Esophagus squamous epithelium (tissue), 5 donors: ENCODE measurements around the gene ATP9B. TPM values are rescaled to one million over a fixed set of nuclear protein-coding genes. Genes with fewer than 3 reads are reported as not detected.

ENCODE experiments used
- DNase-seq: peaks from one replicate; lab custom pipeline; 2025; lab: John Stamatoyannopoulos, UW
- H3K27ac ChIP-seq, 4 donors: fragments of 200-600 bp; sonication (generic); one replicate each; pipeline ENCODE4 v1.5.1; 2016 to 2019; ENCODE audit warnings: mild to moderate bottlenecking in 1 of 4
- H3K27me3 ChIP-seq, 4 donors: fragments of 200-600 bp; sonication (generic); 1 replicate in 3 of 4; 2 replicates in 1 of 4; pipeline versions ENCODE4 v1.5.1 to v1.6.0; 2017 to 2021; ENCODE audit warnings: antibody characterized with exemption in 1 of 4
- H3K36me3 ChIP-seq, 3 donors: fragments of 200-600 bp; sonication (generic); one replicate each; pipeline ENCODE4 v1.5.1; 2016 to 2019
- H3K4me1 ChIP-seq, 3 donors: fragments of 200-600 bp; sonication (generic); one replicate each; pipeline ENCODE4 v1.5.1; 2017 to 2019
- H3K4me3 ChIP-seq, 4 donors: fragments of 200-600 bp; sonication (generic); 1 replicate in 3 of 4; 2 replicates in 1 of 4; pipeline ENCODE4 v1.5.1; 2016 to 2019; ENCODE audit warnings: mild to moderate bottlenecking in 2 of 4, moderate library complexity in 1 of 4
- H3K9me3 ChIP-seq, 3 donors: fragments of 200-600 bp; sonication (generic); one replicate each; pipeline ENCODE4 v1.5.1; 2016 to 2019
- CTCF ChIP-seq, 6 experiments: fragments of 450-650 bp in 4 of 6; fragments of 200-600 bp in 2 of 6; sonication (generic) in 2 of 6; IDR thresholded peaks; one replicate each; pipeline ENCODE4 v1.5.1; 2016 to 2019; ENCODE audit warnings: antibody characterized with exemption in 6 of 6, mild to moderate bottlenecking in 4 of 6, moderate library complexity in 4 of 6
- POLR2A ChIP-seq, 4 donors: fragments of 450-650 bp; IDR thresholded peaks; one replicate each; pipeline ENCODE4 v1.6.1; 2017; ENCODE audit warnings: antibody characterized with exemption in 4 of 4, mild to moderate bottlenecking in 4 of 4, moderate library complexity in 3 of 4
- WGBS, 2 donors: methylation state at CpG; one replicate each; pipeline ENCODE4 v1.1.5; 2018; 5-methylcytosine and 5-hydroxymethylcytosine counted together
- intact Hi-C: fragments of 100-400 bp; cut with DNase I; formaldehyde crosslinking; loops from one replicate; pipeline ENCODE4 v1.15.0; 2022
- total RNA-seq, 4 donors: library from RNA; depleted of rRNA; stranded (reverse); fragments of >200 nt; gene quantifications; one replicate each; pipeline ENCODE4 v1.1.0, GENCODE V29; 2016
- donor health status: DM: yes; HTN: yes; CAD: no.

The ATP9B gene
- total RNA-seq, 4 donors from 2014 or later, result 12.9 to 46.7 (median 22.0) TPM

- no peak for DNase-seq
- 67 to 88% methylated on average over 1 to 4 of the region's 8 CpGs for WGBS, 2 donors
- H3K27me3 ChIP-seq, result peaks cover 0 to 5% (median 0%) of the 10 kb centered on the region in 4 donors
- H3K36me3 ChIP-seq, result no peaks in the 10 kb centered on the region
- no peak overlapping the region for H3K4me3 ChIP-seq
- intact Hi-C loops, result no loop called here
- no peak overlapping the region for H3K27ac ChIP-seq
- TF ChIP-seq POLR2A (IDR thresholded peaks at IDR 0.05) (no peak), CTCF (IDR thresholded peaks at IDR 0.05) (no peak)
- H3K4me1 ChIP-seq, result no peaks in the 10 kb centered on the region
- no peaks in the 10 kb centered on the region for H3K9me3 ChIP-seq
These were observed 21.0 kb upstream of the ATP9B start for GRCh38 chr18:79048245-79048632.

- WGBS, 2 donors, result 86 to 91% methylated on average over 3 of the region's 3 CpGs
- H3K4me3 ChIP-seq, result no peak overlapping the region
- H3K9me3 ChIP-seq, result no peaks in the 10 kb centered on the region
- peaks cover 0 to 4% (median 0%) of the 10 kb centered on the region in 4 donors for H3K27me3 ChIP-seq
- H3K4me1 ChIP-seq, result no peaks in the 10 kb centered on the region
- TF ChIP-seq POLR2A (IDR thresholded peaks at IDR 0.05) (no peak), CTCF (IDR thresholded peaks at IDR 0.05) (no peak)
- no peak for DNase-seq
- intact Hi-C loops, result no loop called here
- no peaks in the 10 kb centered on the region for H3K36me3 ChIP-seq
- H3K27ac ChIP-seq, result no peak overlapping the region
These were observed 19.7 kb upstream of the ATP9B start for GRCh38 chr18:79049506-79049905.

GRCh38 chr18:79050005-79050404 is 19.2 kb upstream of the ATP9B start:
- 64 to 92% methylated on average over 3 to 5 of the region's 5 CpGs for WGBS, 2 donors
- Histone ChIP-seq H3K4me3 (no peak overlapping the region), H3K9me3 (no peaks in the 10 kb centered on the region), H3K27me3 (peaks cover 0 to 9% (median 0%) of the 10 kb centered on the region in 4 donors), H3K4me1 (no peaks in the 10 kb centered on the region), H3K27ac (no peak overlapping the region), H3K36me3 (no peaks in the 10 kb centered on the region)
- no peak for DNase-seq
- intact Hi-C loops, result no loop called here
- TF ChIP-seq CTCF (IDR thresholded peaks at IDR 0.05), result no peak
- no peak for TF ChIP-seq POLR2A (IDR thresholded peaks at IDR 0.05)

- TF ChIP-seq POLR2A (IDR thresholded peaks at IDR 0.05), result no peak
- TF ChIP-seq CTCF (IDR thresholded peaks at IDR 0.05), result no peak
- DNase-seq, result no peak
- Histone ChIP-seq H3K27ac (no peak overlapping the region), H3K4me3 (no peak overlapping the region), H3K36me3 (no peaks in the 10 kb centered on the region), H3K9me3 (no peaks in the 10 kb centered on the region), H3K4me1 (peaks cover 0 to 1% (median 0%) of the 10 kb centered on the region in 3 donors), H3K27me3 (peaks cover 0 to 24% (median 0%) of the 10 kb centered on the region in 4 donors)
- intact Hi-C loops, result no loop called here
- 90 to 96% methylated on average over 4 to 7 of the region's 9 CpGs for WGBS, 2 donors
These were observed 12.3 kb upstream of the ATP9B start for GRCh38 chr18:79056827-79057367.

GRCh38 chr18:79058007-79058406 is 11.2 kb upstream of the ATP9B start:
- Histone ChIP-seq H3K4me1 (peaks cover 0 to 12% (median 3%) of the 10 kb centered on the region in 3 donors), H3K27ac (no peak overlapping the region), H3K27me3 (peaks cover 0 to 24% (median 0%) of the 10 kb centered on the region in 4 donors), H3K36me3 (no peaks in the 10 kb centered on the region), H3K4me3 (no peak overlapping the region), H3K9me3 (no peaks in the 10 kb centered on the region)
- no peak for DNase-seq
- intact Hi-C loops, result no loop called here
- TF ChIP-seq CTCF (IDR thresholded peaks at IDR 0.05) (no peak), POLR2A (IDR thresholded peaks at IDR 0.05) (no peak)
- WGBS, 2 donors, result 36 to 38% methylated on average over 2 of the region's 2 CpGs
